GM21529 (cell line): ENCODE data around the gene TARS2.

ENCODE experiments used
- ATAC-seq: cut with Tn5 transposase; IDR thresholded peaks from one replicate; pipeline ENCODE4 v1.9.1; 2021; ENCODE audit not compliant: unreplicated experiment

TARS2 gene, protein sequence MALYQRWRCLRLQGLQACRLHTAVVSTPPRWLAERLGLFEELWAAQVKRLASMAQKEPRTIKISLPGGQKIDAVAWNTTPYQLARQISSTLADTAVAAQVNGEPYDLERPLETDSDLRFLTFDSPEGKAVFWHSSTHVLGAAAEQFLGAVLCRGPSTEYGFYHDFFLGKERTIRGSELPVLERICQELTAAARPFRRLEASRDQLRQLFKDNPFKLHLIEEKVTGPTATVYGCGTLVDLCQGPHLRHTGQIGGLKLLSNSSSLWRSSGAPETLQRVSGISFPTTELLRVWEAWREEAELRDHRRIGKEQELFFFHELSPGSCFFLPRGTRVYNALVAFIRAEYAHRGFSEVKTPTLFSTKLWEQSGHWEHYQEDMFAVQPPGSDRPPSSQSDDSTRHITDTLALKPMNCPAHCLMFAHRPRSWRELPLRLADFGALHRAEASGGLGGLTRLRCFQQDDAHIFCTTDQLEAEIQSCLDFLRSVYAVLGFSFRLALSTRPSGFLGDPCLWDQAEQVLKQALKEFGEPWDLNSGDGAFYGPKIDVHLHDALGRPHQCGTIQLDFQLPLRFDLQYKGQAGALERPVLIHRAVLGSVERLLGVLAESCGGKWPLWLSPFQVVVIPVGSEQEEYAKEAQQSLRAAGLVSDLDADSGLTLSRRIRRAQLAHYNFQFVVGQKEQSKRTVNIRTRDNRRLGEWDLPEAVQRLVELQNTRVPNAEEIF

DNA sequence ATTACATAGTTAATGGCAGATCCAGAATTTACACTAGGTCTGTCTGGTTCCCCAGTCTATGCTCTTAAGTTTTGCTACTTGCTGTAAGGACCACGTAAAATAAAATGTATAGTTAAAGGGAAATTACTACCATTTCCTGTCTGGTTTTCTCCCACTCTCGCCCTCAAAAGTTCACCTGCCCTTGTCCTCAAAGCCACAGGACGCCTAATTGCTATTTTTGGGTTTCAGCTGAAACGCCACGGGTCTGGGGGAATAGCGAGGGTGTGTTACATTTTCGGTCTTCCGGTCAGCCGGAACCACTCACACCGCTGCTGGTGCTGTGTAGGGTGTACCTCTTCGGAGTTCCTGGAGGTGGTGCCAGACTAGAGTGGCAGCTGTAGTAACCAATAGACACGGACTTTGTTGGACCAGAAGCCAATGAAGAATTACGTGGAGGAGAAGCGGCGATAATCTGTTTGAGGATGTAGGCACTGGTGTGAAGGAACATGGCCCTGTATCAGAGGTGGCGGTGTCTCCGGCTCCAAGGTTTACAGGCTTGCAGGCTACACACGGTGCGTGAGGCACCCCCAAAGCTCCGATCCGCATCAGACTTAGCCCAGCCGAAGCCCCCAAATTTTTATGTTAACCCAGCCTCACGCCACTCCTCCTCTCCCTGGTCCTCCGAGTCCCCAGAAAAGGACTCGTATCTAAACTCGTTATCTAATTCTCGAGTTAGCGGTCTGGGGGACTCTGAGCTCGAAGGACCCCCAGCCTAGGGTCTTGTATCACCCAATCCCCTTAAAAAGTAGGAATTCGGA lies at the start of gene TARS2:
TSS of gene TARS2 (plus strand) at position 454 of the 797 bp plus-strand sequence. CDS start at position 486, 32 bp downstream.
- ATAC-seq: peak; percentile 100

DNA sequence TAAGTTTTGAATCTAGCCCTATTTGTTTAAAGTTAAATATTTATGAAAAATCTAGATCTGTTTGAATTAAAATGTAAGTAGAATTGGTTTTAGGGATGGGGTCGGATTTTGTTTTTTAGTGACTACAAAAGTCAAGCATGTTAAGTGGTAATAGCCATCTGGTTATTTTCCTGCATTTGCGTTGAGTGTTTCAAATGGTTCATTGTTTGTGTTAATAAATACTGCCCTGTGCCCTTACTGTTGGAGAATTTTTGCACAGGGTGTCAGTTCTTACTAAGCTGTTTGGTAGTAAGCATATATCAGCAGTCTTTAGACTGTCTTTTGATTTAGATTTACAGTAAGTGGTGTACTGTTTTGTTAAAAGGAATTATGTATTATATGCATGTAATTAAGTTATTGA lies 46.1 kb upstream of the TARS2 start:
- ATAC-seq: no peak

DNA sequence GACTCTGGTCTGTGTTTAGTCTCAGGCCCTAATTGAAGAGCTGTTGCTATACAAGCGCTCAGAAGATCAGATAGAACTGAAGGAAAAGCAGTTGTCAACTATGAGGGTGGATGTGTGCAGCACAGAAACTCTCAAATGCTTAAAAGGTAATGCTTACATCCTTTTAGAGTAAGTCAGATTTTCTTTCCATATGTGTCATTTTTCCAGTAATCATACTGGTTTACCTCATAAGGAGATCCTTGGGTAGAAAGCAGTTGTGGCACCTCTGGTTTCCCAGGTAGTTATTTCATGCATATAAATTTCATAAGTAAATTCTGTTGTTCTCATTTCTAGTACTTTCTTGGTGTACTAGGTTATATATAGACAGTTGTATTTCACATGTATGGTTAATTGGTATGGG lies 43.0 kb upstream of the TARS2 start:
- ATAC-seq: no peak

DNA sequence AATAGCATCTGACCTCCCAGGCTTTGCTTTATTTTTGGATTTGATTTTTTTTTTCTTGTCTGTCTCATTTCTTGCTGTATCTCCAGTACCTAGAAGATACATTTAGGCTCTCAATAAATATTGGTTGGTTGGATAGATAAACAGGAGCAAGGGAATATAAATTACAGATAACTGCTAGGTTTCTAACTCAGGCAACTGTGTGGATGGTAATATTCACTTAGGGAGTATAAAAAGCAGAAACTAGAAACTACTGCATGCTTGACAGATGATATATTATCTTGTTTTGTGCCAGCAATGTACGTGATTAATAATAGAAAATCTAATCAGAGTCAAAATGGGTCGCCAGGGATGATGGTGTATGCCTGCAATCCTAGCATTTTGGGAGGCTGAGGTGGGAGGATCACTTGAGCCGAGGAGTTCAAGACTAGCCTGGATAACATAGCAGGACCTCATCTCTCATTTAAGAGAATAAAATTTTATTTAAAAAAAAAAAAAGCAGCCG lies 31.0 kb upstream of the TARS2 start:
- ATAC-seq: no peak

DNA sequence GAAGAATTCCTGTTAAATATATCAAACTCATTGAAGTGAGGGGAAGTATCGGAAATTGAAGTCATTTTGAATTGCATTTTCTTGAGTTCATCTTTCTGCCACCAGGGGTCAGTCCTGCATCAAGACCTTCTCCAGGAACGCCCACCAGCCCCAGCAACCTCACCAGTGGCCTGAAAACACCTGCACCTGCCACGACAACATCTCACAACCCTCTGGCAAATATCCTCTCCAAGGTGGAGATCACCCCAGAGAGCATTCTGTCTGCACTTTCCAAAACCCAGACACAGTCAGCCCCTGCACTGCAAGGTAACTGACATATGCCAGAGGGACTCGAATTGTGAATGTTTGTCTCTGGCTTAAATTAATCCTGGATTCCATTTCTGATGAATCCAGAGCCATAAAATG lies 22.8 kb upstream of the TARS2 start:
- ATAC-seq: no peak

DNA sequence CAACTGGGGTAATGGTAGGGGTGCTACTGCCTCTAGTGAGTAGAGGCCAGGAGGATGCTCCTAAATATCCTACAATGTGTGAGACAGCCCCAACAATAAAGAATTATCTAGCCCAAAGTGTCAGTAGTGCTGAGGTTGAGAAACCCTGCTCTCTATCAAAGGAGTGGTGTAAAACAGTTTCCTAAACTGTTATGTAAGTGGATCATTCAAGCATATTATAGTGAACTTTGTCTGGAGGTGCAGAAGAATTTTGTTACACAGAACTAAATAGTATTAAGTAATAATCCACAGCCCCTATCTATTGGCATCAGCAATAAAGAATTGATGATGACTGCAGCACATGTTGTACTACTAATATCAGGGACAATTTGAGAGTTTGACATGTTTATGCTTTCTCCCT lies 20.3 kb upstream of the TARS2 start:
- ATAC-seq: no peak

DNA sequence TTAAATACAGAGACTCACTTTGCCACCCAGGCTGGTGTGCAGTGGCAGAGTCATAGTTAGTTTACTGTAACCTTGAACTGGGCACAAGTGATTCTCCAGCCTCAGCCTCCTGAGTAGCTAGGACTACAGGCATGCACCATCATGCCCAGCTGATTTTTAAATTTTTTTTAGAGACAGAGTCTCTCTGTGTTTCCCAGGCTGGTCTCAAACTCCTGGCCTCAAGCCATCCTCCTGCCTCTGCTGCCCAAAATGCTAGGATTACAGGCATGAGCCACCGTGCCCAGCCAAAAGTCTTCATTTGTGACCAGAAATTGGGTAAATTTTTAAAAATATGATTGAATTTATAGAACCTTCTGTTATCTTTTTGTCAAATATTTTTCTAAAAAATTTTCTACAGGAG lies 17.9 kb upstream of the TARS2 start:
- no peak for ATAC-seq

DNA sequence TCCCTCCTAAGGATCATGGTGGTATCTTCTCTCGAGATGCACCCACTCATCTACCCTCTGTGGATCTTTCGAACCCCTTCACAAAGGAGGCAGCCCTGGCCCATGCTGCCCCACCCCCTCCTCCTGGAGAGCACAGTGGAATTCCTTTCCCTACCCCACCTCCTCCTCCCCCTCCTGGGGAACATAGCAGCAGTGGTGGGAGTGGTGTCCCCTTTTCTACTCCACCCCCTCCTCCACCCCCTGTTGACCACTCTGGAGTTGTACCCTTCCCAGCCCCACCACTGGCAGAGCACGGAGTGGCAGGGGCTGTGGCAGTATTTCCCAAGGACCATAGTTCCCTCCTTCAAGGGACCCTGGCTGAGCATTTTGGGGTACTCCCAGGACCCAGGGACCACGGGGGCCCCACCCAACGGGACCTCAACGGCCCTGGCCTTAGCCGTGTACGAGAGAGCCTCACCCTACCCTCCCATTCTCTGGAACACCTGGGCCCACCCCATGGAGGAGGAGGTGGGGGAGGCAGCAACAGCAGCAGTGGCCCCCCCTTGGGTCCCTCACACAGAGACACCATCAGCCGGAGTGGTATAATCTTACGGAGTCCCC lies 14.5 kb upstream of the TARS2 start:
- ATAC-seq: no peak

DNA sequence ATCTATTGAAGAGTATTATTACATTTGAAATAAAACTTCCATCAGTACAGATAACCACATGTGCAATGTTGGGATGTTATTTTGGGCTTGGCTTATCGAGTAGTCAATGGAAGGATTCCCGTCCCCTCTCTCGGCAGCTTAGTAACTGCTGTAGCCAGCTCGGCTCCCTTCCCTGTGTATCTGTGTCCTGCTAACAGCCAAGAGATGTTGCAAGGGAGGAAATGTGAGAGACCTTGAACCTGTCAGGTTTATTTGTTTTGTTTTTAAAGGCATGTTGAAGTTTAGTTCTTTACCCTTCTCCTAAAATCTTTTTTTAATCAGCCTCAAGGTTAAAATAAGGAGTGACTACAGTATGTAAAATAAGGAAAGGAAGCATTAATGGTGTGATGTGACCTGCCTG lies 13.6 kb upstream of the TARS2 start:
- no peak for ATAC-seq

DNA sequence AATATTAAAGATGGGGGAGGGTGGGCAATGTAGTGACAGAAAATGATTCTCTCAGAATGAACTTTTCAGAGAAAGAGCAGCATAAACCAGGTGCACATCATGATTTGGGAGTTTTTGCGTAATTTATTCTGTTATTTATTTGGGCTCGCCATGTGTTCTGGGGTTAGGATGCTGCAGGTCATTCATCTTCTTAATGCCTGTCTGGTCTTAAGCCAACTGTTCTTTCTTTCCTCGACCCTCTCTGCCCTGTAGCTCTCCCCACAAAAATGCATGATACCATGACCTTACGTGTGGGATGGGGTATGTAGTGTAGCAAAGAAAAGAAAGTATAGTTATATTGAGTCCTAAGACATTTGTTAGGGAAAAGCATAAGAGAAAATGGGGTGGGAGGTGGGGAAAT lies 12.3 kb upstream of the TARS2 start:
- no peak for ATAC-seq

DNA sequence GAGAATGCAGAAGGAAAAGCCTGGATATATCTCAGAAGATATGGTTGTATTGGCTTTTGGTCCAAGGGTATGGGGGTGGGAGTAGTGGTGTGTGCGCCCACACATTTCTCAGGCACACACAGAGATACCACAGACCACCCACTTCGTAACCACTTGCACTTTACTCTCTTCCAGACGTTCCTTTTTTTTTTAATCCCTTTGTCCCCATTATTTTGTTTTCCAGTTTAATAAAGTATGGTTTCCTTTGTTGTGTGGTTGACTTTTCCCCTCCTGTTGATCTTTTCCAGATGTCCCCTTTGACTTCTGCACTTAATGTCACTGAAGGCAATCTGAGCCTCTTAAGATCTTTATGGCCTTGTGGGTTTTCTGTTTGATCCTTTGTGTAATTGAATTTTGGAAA lies 10.5 kb upstream of the TARS2 start:
- no peak for ATAC-seq

DNA sequence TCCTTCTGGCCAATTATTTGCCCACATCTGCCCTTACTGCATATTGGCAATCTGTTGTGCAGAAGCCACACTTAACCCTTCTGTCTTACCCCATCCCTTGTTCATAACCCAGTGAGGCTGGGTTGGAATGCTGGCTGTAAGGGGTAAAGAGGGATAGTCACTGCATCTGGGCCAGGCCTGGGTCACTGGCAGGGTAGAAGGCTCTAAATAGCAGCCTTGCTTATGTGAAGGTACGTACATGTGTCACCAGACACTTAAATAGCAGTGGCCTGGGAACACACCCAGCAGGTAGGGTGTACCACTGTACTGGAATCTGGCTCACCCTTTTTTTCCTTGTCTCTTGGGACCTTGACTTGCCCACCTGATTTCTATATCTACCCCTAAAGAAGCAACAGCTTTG lies 9.9 kb upstream of the TARS2 start:
- no peak for ATAC-seq

DNA sequence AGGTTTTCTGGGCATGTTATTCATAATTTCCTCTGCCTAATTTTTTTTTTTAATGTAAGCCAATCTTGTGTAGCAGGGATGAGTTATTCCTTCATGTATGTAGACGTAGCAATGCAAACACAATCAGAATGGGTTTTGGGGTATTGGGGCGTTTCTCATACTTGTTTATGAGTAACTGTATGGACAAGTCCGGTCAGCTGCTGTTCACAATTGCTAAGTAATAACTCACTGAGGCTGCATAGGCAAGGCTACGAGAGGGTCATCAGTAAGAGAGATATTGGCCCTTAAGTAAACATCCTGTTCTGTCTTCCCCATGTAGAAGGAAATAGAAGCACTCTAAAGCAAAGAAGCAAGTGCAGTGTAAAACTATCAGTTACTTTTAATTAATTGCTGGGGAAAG lies 9.5 kb upstream of the TARS2 start:
- ATAC-seq: no peak

DNA sequence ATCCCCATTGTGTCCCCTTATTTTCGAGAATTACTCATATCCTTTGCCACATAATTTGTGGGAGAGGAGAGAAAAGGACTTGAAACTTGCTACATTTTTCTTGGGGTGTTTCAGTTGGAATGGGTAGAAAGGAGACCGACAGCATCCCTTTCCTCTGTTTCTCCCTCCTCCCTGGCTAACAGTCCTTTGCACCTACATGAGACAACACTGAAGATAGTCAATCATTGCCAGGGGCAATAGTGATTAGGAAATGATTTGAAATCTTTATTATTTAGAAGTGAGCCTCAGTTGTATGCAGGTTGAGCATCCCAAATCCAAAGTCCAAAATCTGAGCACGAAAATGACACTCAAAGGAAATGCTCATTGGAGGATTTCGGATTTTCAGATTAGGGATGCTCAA lies 7.8 kb upstream of the TARS2 start:
- ATAC-seq: no peak

DNA sequence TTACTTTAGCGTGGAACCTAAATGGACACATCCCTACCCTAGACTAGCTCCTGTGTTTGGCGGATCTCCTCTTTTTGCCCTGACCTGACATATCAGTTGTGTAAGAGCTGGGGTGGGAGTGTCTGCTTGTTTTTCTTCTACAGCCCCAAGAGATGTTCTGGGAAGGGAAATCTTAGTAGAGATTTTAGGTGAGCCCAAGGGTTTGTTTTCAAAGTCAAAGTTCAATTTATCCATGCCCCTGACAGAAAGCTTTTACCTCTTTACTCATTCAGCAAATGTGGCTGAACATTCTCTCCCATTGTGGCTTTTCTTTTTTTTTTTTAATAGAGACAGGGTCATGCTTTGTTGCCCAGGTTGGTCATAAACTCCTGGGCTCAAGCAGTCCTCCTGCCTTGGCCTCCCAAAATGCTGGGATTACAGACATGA lies 7.3 kb upstream of the TARS2 start:
- no peak for ATAC-seq

DNA sequence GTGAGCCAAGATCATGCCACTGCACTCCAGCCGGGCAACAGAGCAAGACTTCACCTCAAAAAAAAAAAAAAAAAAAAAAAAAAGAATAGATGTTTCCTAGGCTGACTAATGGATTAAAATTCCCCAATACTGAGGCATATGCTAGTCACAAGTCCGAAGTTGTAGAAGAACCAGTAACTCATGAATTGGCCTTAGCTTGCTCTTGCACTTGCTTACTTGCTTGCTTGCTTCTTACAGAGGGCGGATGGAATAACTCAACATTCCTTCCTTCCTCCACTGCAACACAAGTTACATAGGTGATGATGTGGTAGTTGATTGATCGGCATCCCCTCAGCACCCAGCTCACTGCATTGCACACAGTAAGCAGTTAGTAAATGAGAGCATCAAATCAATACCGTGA lies 2.8 kb upstream of the TARS2 start:
- no peak for ATAC-seq

DNA sequence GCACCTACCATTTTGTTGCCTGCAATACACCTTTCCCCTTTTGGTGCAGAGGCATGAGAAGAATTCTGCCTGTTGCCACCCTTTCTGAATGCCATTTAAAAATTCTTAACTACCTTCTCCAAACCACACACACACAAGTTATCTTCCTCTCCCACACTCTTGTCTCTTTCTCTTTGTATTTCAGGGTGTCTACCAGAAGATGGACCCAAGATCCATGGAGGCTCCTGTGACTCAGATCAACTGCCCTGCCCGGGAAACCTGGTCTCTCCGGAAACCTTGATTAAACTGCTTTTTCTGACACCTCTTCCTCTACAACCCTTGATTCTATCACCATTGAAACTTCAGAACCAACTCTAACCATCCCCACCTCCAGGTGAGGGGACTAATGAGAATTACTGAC lies 2.4 kb upstream of the TARS2 start:
- no peak for ATAC-seq

DNA sequence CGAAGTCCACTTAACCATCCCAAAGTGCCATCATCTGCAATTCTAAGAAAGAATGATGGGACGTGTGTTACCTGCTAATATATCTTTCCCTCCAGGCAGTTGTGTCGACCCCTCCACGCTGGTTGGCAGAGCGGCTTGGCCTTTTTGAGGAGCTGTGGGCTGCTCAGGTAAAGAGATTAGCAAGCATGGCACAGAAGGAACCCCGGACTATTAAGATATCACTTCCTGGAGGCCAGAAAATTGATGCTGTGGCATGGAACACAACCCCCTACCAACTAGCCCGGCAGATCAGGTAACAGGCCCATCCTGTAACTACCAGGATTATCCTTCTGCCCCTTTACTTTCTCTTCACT lies 520 bp downstream of the TARS2 start:
- no peak for ATAC-seq

DNA sequence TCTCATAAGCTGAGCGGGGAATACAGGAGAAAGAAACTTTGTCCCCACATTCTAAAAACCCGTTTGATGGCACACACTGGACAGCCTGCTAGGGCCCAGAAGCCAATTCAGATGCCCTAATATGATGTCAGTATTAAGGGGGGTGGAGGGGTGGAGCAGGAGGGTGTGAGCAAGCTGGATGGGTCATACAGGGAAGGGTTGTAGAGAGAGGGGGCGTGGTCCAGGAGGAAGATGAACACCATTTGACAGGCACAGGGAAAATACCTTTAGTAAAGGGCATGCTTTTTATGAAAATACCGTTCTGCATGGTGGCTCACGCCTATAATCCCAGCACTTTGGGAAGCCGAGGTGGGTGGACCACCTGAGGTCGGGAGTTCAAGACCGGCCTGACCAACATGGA lies 6.0 kb downstream of the TARS2 start:
- ATAC-seq: no peak

DNA sequence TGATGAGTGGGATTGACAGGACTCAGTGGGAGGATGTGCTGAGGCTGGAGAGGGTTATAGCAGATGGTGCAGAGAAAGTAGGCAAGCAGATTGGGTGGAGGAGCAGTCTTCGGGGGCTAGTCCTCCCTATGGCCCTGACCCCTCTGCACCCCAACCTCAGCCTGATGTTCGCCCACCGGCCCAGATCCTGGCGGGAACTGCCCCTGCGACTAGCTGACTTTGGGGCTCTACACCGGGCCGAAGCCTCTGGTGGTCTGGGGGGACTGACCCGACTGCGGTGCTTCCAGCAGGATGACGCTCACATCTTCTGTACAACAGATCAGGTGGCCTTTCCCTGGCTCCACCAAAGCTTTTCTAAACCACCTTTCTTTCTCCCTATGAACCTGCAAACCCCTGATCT lies 11.1 kb downstream of the TARS2 start:
- ATAC-seq: no peak

DNA sequence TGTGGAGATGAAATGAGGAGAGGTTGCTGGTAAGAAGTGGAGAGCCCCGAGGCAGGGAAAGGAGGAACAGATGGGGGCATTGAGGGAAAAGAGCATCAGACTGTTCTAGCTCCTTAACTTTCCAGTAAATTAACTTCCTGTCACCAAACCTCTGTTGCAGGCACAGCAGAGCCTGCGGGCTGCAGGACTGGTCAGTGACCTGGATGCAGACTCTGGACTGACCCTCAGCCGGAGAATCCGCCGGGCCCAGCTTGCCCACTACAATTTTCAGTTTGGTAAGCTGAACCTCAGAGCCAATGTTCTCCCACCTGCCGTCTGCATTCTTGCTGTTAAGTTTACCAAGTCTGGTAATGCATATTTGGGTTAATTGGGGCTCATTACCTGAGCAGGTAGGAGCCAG lies 18.2 kb downstream of the TARS2 start:
- no peak for ATAC-seq
